Left kidney (tissue), 2 donors: Measurements from ENCODE around the gene DNASE1L2. TPM values are rescaled to one million over a fixed set of nuclear protein-coding genes. Genes with fewer than 3 reads are reported as not detected.

Experiments used
- DNase-seq: peaks from one replicate; pipeline ENCODE4 v3.0.0-alpha.2; 2013
- polyA plus RNA-seq: library from polyadenylated mRNA; unstranded; fragments of 120-200 nt; gene quantifications from one replicate; pipeline ENCODE4 v1.2.1, GENCODE V29; 2013; ENCODE audit not compliant: insufficient read length

The DNASE1L2 gene
- polyA plus RNA-seq, 1 donor, result 0.93 TPM

GRCh38 chr16:2286550-2286949, 50.3 kb downstream of the DNASE1L2 start:
- no peak for DNase-seq

DNA sequence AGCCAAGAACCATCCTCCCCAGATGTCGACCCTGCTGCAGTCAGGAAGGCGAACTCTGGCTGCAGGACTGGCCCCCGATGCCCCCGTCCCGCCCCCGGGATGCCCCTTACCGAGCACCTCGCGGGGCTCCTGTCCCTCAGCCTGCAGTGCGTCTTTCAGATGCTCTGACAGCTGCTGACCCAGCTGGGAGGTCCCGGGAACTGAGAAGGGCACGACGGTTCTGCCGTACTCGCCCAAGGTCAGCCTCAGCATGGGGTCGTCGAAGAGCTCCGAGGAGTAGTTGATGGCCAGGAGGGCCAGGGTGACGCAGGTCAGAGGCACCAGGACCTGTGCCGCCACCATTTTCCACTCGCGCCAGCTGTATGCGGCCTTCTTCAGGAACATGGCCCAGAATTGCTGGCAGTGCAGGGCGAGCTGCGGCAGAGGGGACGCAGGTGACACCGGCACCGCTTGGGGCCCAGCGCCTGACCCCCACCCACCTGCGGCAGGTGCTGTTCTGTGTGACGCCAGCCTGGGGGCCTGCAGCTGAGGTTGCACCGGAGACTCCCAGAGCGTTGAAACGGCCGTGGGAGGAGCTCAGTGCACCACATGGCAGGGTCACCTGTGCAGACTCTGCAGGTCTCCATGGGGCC, 51.8 kb downstream of the DNASE1L2 start:
- no peak for DNase-seq

Other genes starting within 250 kb of the DNASE1L2 start
- 1.5 TPM for gene SYNGR3, start 246.5 kb upstream of the DNASE1L2 start, polyA plus RNA-seq
- 15.8 TPM for gene ZNF598, start 226.6 kb upstream of the DNASE1L2 start, polyA plus RNA-seq
- 3.8 TPM for gene NPW, start 216.7 kb upstream of the DNASE1L2 start, polyA plus RNA-seq
- 82.9 TPM for gene NHERF2, start 209.5 kb upstream of the DNASE1L2 start, polyA plus RNA-seq
- gene NTHL1, start 188.6 kb upstream of the DNASE1L2 start, polyA plus RNA-seq, result 14.7 TPM
- 165 TPM for gene TSC2, start 188.5 kb upstream of the DNASE1L2 start, polyA plus RNA-seq
- 82.5 TPM for gene PKD1, start 100.5 kb upstream of the DNASE1L2 start, polyA plus RNA-seq
- gene RAB26, start 87.8 kb upstream of the DNASE1L2 start, polyA plus RNA-seq, result 2.1 TPM
- 55.7 TPM for gene TRAF7, start 80.7 kb upstream of the DNASE1L2 start, polyA plus RNA-seq
- gene CASKIN1, start 39.8 kb upstream of the DNASE1L2 start, polyA plus RNA-seq, result 1.5 TPM
- 39.7 TPM for gene MLST8, start 31.0 kb upstream of the DNASE1L2 start, polyA plus RNA-seq
- 6.7 TPM for gene BRICD5, start 25.6 kb upstream of the DNASE1L2 start, polyA plus RNA-seq
- 16.8 TPM for gene PGP, start 21.6 kb upstream of the DNASE1L2 start, polyA plus RNA-seq
- 14.7 TPM for gene E4F1, start 12.9 kb upstream of the DNASE1L2 start, polyA plus RNA-seq
- 55.2 TPM for gene ECI1, start 15.1 kb downstream of the DNASE1L2 start, polyA plus RNA-seq
- 207 TPM for gene RNPS1, start 31.7 kb downstream of the DNASE1L2 start, polyA plus RNA-seq
- 6.3 TPM for gene ABCA3, start 104.3 kb downstream of the DNASE1L2 start, polyA plus RNA-seq
- gene CCNF, start 193.0 kb downstream of the DNASE1L2 start, polyA plus RNA-seq, result 15.0 TPM
- gene TEDC2, start 223.7 kb downstream of the DNASE1L2 start, polyA plus RNA-seq, result 11.4 TPM
- 2.3 TPM for gene NTN3, start 234.9 kb downstream of the DNASE1L2 start, polyA plus RNA-seq
- gene TBC1D24, start 238.7 kb downstream of the DNASE1L2 start, polyA plus RNA-seq, result 22.0 TPM